SU-DHL-6 (cell line): ENCODE measurements around the gene GLMN.
"Not testable (repeated sequence)": the region's sequence is repeated elsewhere in the genome, so short reads cannot be mapped to it uniquely, and the experiment has no call there.

Experiments
- H2AFZ ChIP-seq: fragments of 200-600 bp; sonication (generic); 2 replicates; pipeline ENCODE4 v1.6.1; 2014; ENCODE audit warnings: low read depth, mild to moderate bottlenecking, moderate library complexity, mixed read lengths, antibody characterized with exemption, low read length; ENCODE audit not compliant: severe bottlenecking
- H3F3A ChIP-seq: fragments of 200-600 bp; shearing (Covaris generic); 2 replicates; pipeline ENCODE4 v1.6.0; 2016; ENCODE audit warnings: antibody characterized with exemption, mild to moderate bottlenecking; ENCODE audit not compliant: insufficient read depth
- H3K27ac ChIP-seq: fragments of 200-600 bp; sonication (generic); 2 replicates; pipeline ENCODE4 v1.5.1; 2016; ENCODE audit warnings: low read depth, mild to moderate bottlenecking, low read length, moderate library complexity, mixed read lengths
- H3K27me3 ChIP-seq: fragments of 200-600 bp; sonication (generic), shearing (Covaris generic); 2 replicates; pipeline ENCODE4 v1.6.0; 2014; ENCODE audit warnings: mild to moderate bottlenecking, low read length
- H3K36me3 ChIP-seq: fragments of 200-600 bp; sonication (generic); 2 replicates; pipeline ENCODE4 v1.6.1; 2014; ENCODE audit warnings: mild to moderate bottlenecking, low read length, mixed read lengths
- H3K4me2 ChIP-seq: fragments of 300-600, 200-600 bp; shearing (Covaris generic), sonication (generic); 2 replicates; pipeline ENCODE4 v1.6.0; 2014; ENCODE audit warnings: low read length, low read depth, mild to moderate bottlenecking; ENCODE audit not compliant: poor library complexity, severe bottlenecking
- H3K4me3 ChIP-seq: fragments of 200-600 bp; sonication (generic); 2 replicates; pipeline ENCODE4 v1.5.1; 2014; ENCODE audit warnings: antibody characterized with exemption, low read length, mild to moderate bottlenecking, mixed read lengths; ENCODE audit not compliant: insufficient read depth, poor library complexity, severe bottlenecking
- H3K79me2 ChIP-seq: fragments of 200-600 bp; sonication (generic); 2 replicates; pipeline ENCODE4 v1.6.1; 2014; ENCODE audit warnings: mild to moderate bottlenecking, low read length, moderate library complexity; ENCODE audit not compliant: insufficient read depth
- H3K9ac ChIP-seq: fragments of 200-600 bp; sonication (generic); 2 replicates; pipeline ENCODE4 v1.7.0; 2014; ENCODE audit warnings: mild to moderate bottlenecking, low read length
- H3K9me2 ChIP-seq: fragments of 200-600 bp; sonication (generic); replicated peaks from 2 replicates; pipeline ENCODE4 v1.6.1; 2014; ENCODE audit warnings: low read length; ENCODE audit not compliant: insufficient read depth
- H3K9me3 ChIP-seq: fragments of 200-600 bp; sonication (generic); 2 replicates; pipeline ENCODE4 v1.6.1; 2014; ENCODE audit warnings: low read length, mixed read lengths; ENCODE audit not compliant: insufficient read depth
- H4K20me1 ChIP-seq: fragments of 200-600 bp; sonication (generic); 2 replicates; pipeline ENCODE4 v1.6.1; 2014; ENCODE audit warnings: low read depth, mild to moderate bottlenecking, antibody characterized with exemption, low read length, moderate library complexity, mixed read lengths
- EZH2phosphoT487 ChIP-seq: fragments of 200-600 bp; sonication (generic), shearing (Covaris generic); conservative IDR thresholded peaks from 2 replicates; pipeline ENCODE4 v1.6.1; 2018; ENCODE audit warnings: mild to moderate bottlenecking, antibody characterized with exemption, low read length, moderate library complexity, mixed read lengths
- TF ChIP-seq, protein P1 (sequence below): fragments of 200-600 bp; sonication (generic); IDR thresholded peaks from one replicate; pipeline ENCODE4 v1.5.1; 2017; ENCODE audit warnings: antibody characterized with exemption, mild to moderate bottlenecking, low read length, moderate library complexity; ENCODE audit not compliant: insufficient read depth, poor library complexity, severe bottlenecking

Gene GLMN

GRCh38 chr1:92299477-92300150, 827 bp upstream of the GLMN start:
- peak overlapping the region; percentile 84 for H3K9ac ChIP-seq
- peak overlapping the region; percentile 89 for H3K4me3 ChIP-seq
- no peaks in the 10 kb centered on the region for H3F3A ChIP-seq
- H3K9me2 ChIP-seq, result no peaks in the 10 kb centered on the region
- H3K9me3 ChIP-seq, result no peaks in the 10 kb centered on the region
- H3K79me2 ChIP-seq, result peaks cover 23% of the 10 kb centered on the region
- peak overlapping the region; percentile 86 for H2AFZ ChIP-seq
- H3K27ac ChIP-seq, result no peak overlapping the region
- TF ChIP-seq, protein P1, sequence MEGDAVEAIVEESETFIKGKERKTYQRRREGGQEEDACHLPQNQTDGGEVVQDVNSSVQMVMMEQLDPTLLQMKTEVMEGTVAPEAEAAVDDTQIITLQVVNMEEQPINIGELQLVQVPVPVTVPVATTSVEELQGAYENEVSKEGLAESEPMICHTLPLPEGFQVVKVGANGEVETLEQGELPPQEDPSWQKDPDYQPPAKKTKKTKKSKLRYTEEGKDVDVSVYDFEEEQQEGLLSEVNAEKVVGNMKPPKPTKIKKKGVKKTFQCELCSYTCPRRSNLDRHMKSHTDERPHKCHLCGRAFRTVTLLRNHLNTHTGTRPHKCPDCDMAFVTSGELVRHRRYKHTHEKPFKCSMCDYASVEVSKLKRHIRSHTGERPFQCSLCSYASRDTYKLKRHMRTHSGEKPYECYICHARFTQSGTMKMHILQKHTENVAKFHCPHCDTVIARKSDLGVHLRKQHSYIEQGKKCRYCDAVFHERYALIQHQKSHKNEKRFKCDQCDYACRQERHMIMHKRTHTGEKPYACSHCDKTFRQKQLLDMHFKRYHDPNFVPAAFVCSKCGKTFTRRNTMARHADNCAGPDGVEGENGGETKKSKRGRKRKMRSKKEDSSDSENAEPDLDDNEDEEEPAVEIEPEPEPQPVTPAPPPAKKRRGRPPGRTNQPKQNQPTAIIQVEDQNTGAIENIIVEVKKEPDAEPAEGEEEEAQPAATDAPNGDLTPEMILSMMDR, result no peak
- TF ChIP-seq EZH2phosphoT487, result no peak
- H4K20me1 ChIP-seq, result no peaks in the 10 kb centered on the region
- H3K36me3 ChIP-seq, result peaks cover 26% of the 10 kb centered on the region
- H3K27me3 ChIP-seq, result no peaks in the 10 kb centered on the region
- H3K4me2 ChIP-seq, result peak overlapping the region; percentile 99

GRCh38 chr1:92298213-92298572, 594 bp downstream of the GLMN start:
- peak overlapping the region; percentile 81 for H3K27ac ChIP-seq
- peaks cover 23% of the 10 kb centered on the region for H3K79me2 ChIP-seq
- no peaks in the 10 kb centered on the region for H3K9me2 ChIP-seq
- TF ChIP-seq, protein P1, result no peak
- no peaks in the 10 kb centered on the region for H4K20me1 ChIP-seq
- H3K4me2 ChIP-seq, result peak overlapping the region; percentile 99
- peak overlapping the region; percentile 89 for H3K4me3 ChIP-seq
- peak overlapping the region; percentile 84 for H3K9ac ChIP-seq
- peaks cover 15% of the 10 kb centered on the region; the same call in 1 of the 2 replicates for H3K36me3 ChIP-seq
- H2AFZ ChIP-seq, result peak overlapping the region; percentile 86
- no peaks in the 10 kb centered on the region for H3K27me3 ChIP-seq
- no peaks in the 10 kb centered on the region for H3F3A ChIP-seq
- H3K9me3 ChIP-seq, result no peaks in the 10 kb centered on the region

- Histone ChIP-seq H3K27ac (no peak overlapping the region), H3K36me3 (peaks cover 25% of the 10 kb centered on the region; the same call in 1 of the 2 replicates), H2AFZ (no peak overlapping the region), H3K9me3 (no peaks in the 10 kb centered on the region), H3K9me2 (no peaks in the 10 kb centered on the region), H3K27me3 (no peaks in the 10 kb centered on the region), H3K4me3 (no peak overlapping the region), H3K9ac (no peak overlapping the region), H3F3A (peaks cover 6% of the 10 kb centered on the region; the same call in 1 of the 2 replicates), H3K4me2 (no peak overlapping the region), H3K79me2 (no peaks in the 10 kb centered on the region), H4K20me1 (no peaks in the 10 kb centered on the region)
- no peak for TF ChIP-seq EZH2phosphoT487
- TF ChIP-seq, protein P1, result peak; percentile 53
Observed at GRCh38 chr1:92291372-92291999, 7.3 kb downstream of the GLMN start.

DNA sequence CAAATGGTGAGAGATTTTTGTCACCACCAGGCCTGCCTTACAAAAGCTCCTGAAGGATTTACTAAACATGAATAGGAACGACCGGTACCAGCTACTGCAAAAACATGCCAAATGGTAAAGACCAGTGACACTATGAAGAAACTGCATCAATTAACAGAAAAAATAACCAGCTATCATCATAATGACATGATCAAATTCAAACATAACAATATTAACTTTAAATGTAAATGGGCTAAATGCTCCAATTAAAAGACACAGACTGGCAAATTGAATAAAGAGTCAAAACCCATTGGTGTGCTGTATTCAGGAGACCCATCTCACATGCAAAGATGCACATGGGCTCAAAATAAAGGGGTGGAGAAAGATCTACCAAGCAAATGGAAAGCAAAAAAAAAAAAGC, 17.4 kb downstream of the GLMN start:
- H3K27me3 ChIP-seq, H2AFZ ChIP-seq, H3K9ac ChIP-seq, H3K27ac ChIP-seq, H3K79me2 ChIP-seq, H3K9me3 ChIP-seq, H4K20me1 ChIP-seq, H3F3A ChIP-seq, H3K4me2 ChIP-seq, H3K4me3 ChIP-seq, H3K9me2 ChIP-seq, H3K36me3 ChIP-seq: not testable (repeated sequence)

DNA sequence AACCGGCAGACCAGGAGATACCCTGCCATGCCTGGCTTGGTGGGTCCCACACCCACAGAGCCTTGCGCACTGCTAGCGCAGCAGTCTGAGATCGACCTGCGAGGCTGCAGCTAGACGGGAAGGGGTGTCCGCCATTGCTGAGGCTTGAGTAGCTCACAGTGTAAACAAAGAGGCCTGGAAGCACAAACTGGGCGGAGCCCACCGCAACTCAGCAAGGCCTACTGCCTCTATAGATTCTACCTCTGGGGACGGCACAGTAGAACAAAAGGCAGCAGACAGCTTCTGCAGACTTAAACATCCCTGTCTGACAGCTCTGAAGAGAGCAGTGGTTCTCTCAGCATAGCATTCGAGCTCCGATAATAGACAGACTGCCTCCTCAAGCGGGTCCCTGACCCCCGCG, 19.0 kb downstream of the GLMN start:
- H3K9ac ChIP-seq, H3K27me3 ChIP-seq, H3K36me3 ChIP-seq, H3K9me2 ChIP-seq, H3K9me3 ChIP-seq, H3K27ac ChIP-seq, H3K79me2 ChIP-seq, H4K20me1 ChIP-seq, H3K4me2 ChIP-seq, H2AFZ ChIP-seq, H3K4me3 ChIP-seq, H3F3A ChIP-seq: not testable (repeated sequence)
